NCI-H1048 (cell line): ENCODE data around the gene STAT6.

Source experiments
- DNase-seq: peaks from one replicate; lab custom pipeline; 2025; lab: John Stamatoyannopoulos, UW

The STAT6 gene

DNA sequence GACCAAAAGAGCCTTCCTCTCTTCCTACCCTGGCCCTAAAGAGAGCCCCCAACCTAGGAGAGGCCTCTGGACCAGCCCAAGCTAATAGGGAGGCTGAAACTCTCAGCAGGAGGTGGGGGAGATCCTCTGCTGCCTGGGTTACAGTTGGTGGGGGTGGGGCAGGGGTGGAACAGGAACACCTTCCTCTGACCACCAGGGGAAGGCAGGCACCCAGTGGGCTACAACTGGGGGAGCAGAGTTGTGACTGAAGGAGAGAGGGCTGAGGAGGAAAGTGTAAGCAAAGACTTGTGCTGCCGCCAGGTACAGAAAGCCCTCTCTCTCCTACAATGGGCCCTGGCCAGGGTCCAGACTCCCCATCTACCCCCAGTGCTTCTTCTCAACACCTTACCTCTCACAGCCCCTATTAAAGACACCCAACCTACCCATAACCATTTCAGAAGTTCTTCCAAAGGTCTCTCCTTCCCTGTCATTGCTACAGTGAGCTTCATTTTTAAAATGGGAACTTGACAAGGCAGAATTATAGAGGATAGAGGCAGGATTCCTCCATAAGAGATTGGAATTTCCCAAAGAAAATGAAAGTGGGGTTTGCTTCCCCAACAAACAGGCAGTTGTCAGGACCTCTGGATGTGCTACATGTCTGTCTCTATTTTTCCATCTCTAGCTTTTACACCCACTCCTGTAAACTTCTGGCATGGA lies 62.6 kb downstream of the STAT6 start:
- no peak for DNase-seq

GRCh38 chr12:57047981-57048380 lies 63.2 kb downstream of the STAT6 start:
- DNase-seq: no peak

DNA sequence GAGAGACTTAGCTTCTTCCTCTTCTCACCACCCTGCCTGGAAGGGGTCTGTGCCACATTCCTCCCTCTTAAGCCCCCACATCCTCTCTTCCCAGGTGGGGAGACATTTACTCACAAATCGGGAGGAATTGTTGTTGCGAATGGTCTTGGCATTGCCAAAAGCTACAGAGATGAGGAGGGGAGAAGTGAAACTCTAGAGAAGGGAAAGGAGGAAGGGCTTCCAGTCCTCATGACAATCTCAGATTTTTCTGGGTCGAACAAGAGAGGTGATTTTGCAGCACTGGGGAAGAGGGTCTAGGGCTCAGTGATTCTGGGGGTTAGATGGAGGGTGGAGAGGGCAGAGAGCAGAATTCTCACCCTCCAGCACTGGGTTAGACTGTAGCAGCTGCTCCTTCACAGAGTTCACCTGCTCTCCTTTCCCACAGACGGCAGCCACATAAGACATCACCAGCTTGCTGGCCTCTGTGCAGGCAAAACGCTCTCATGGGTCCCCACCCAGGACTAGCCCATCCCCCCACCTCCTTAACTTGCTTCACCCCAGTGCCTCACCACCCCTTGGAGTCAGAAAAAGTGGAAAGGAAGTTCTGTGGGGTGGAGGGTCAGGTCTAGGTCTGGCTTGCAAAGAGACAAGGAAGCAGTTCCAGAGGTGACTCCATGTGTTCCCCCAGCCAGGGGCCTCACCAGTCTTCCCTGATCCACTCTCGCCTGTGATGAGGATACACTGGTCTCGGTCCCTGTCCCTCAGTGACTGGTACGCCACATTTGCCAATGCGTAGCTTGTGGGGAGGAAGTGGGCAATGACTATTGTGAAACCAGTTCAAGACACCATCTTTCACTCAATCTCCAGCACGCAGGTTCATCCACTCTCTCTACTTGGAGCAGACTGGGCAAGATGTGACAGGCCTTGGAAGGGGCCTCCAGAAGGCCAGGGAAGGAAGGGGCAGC lies 63.9 kb downstream of the STAT6 start:
- no peak for DNase-seq

DNA sequence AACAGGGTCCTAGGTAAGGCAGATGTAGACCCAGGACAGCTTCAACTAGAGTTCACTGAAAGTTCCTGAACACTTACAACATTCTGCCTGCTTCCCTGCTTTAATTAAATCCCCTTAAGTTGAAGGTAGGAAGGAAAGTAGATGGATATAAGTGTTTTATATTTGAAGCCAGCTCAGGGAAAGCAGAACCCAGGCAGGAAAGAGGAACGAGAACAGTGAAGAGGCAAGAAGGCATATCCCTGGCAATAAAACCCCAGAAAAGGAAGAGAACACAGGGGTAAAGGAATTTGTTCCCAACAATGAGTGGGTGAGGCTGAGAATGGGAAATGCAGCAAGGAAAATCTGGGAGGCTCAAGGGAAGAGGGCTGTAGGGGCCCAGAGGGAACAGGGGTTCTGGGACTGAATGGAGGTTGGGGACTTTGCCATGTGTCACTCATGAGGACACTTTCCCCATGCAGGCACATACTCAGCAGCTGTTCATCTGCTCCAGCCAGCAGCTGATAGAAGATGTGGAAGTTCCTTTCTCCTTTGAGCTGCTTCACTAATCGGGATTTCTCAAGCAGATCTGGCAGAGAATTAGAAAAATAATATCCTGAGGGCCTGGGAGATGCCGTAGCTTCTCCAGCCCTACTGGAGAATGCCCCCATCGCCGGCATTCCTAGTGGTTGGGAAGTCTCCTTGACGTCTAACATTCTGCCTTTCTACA lies 64.9 kb downstream of the STAT6 start:
- no peak for DNase-seq
